IMR-90 (cell line): ENCODE results near the gene MYH16. TPM values are rescaled to one million over a fixed set of nuclear protein-coding genes. Genes with fewer than 3 reads are reported as not detected.

ENCODE experiments used
- ATAC-seq: fragments of 200-7000 bp; cut with Tn5 transposase; 2 replicates; pipeline ENCODE4 v1.9.1; 2020; ENCODE audit warnings: low read depth, mild to moderate bottlenecking, moderate library complexity
- BruUV-seq: library from RNA; stranded (reverse); fragments of 400-500 nt; replicated peaks from 2 replicates; lab custom pipeline; 2021; lab: Mats Ljungman, UMichigan
- CTCF ChIA-PET: fragments of 300-600 bp; formaldehyde crosslinking; extraction: SDS; loops from one replicate; lab custom pipeline; 2021; ENCODE audit warnings: antibody characterized with exemption; lab: Yijun Ruan, JAX
- POLR2A ChIA-PET: fragments of 300-600 bp; sonication (Branson Sonifier 250); formaldehyde crosslinking; loops from one replicate; lab custom pipeline; 2022; ENCODE audit warnings: antibody characterized with exemption; ENCODE audit not compliant: unreplicated experiment; lab: Charles Lee
- DNase-seq: peaks from one replicate; pipeline ENCODE4 v3.0.0; 2013
- H2AFZ ChIP-seq: replicated peaks from 2 replicates; pipeline ENCODE3; 2013; ENCODE audit warnings: low read length, mild to moderate bottlenecking; ENCODE audit not compliant: poor library complexity
- H2AK5ac ChIP-seq: 2 replicates; pipeline ENCODE4 v1.6.1; 2013; ENCODE audit warnings: low read depth, low read length, inconsistent platforms
- H2AK9ac ChIP-seq: replicated peaks from 2 replicates; pipeline ENCODE3; 2013; ENCODE audit warnings: mild to moderate bottlenecking, low read depth, low read length, moderate library complexity; ENCODE audit not compliant: poor library complexity
- H2BK120ac ChIP-seq: 2 replicates; pipeline ENCODE4 v1.6.1; 2013; ENCODE audit warnings: low read depth, low read length, inconsistent platforms
- H2BK15ac ChIP-seq: 3 replicates; pipeline ENCODE4 v1.6.1; 2013; ENCODE audit warnings: low read depth, low read length, inconsistent platforms
- H2BK20ac ChIP-seq: 2 replicates; pipeline ENCODE4 v1.6.1; 2013; ENCODE audit warnings: low read depth, mild to moderate bottlenecking, inconsistent platforms, low read length, moderate library complexity
- H2BK5ac ChIP-seq: 2 replicates; pipeline ENCODE4 v1.6.1; 2013; ENCODE audit warnings: mild to moderate bottlenecking, low read depth, low read length, inconsistent platforms; ENCODE audit not compliant: poor library complexity, severe bottlenecking
- H3K14ac ChIP-seq: replicated peaks from 2 replicates; pipeline ENCODE4 v1.6.1; 2013; ENCODE audit warnings: low read depth, low read length, inconsistent platforms
- H3K18ac ChIP-seq: 2 replicates; pipeline ENCODE4 v1.6.1; 2013; ENCODE audit warnings: low read depth, low read length, control low read depth
- H3K23ac ChIP-seq: 2 replicates; pipeline ENCODE4 v1.6.1; 2013; ENCODE audit warnings: low read depth, low read length, inconsistent platforms
- H3K27ac ChIP-seq: 2 replicates; pipeline ENCODE4 v1.5.1; 2013; ENCODE audit warnings: mild to moderate bottlenecking, control low read depth, low read length; ENCODE audit not compliant: insufficient read depth
- H3K27me3 ChIP-seq: 2 replicates; pipeline ENCODE4 v1.6.1; 2013; ENCODE audit warnings: low read length; ENCODE audit not compliant: control insufficient read depth, insufficient read depth
- H3K36me3 ChIP-seq: 2 replicates; pipeline ENCODE4 v1.6.1; 2013; ENCODE audit warnings: low read length, mixed read lengths; ENCODE audit not compliant: control insufficient read depth, insufficient read depth
- H3K4ac ChIP-seq: 2 replicates; pipeline ENCODE4 v1.6.1; 2013; ENCODE audit warnings: low read depth, low read length, inconsistent platforms
- H3K4me1 ChIP-seq: 2 replicates; pipeline ENCODE4 v1.6.1; 2013; ENCODE audit warnings: low read length, mixed read lengths; ENCODE audit not compliant: control insufficient read depth, insufficient read depth
- H3K4me2 ChIP-seq: 2 replicates; pipeline ENCODE4 v1.6.1; 2013; ENCODE audit warnings: low read depth, mild to moderate bottlenecking, control low read depth, low read length, moderate library complexity
- H3K4me3 ChIP-seq: 2 replicates; pipeline ENCODE4 v1.5.1; 2013; ENCODE audit warnings: low read depth, mild to moderate bottlenecking, control low read depth, low read length, moderate library complexity; ENCODE audit not compliant: insufficient read depth
- H3K56ac ChIP-seq: 2 replicates; pipeline ENCODE4 v1.6.1; 2013; ENCODE audit warnings: low read length, inconsistent platforms; ENCODE audit not compliant: insufficient read depth; ENCODE audit errors: extremely low read depth
- H3K79me1 ChIP-seq, 2 experiments: 2 replicates each; pipeline ENCODE4 v1.6.1; 2013; ENCODE audit warnings: low read length in 2 of 2, inconsistent platforms in 1 of 2, low read depth in 1 of 2
- H3K9ac ChIP-seq: 2 replicates; pipeline ENCODE4 v1.6.1; 2013; ENCODE audit warnings: low read depth, low read length, control low read depth
- H3K9me1 ChIP-seq: 2 replicates; pipeline ENCODE4 v1.6.1; 2013; ENCODE audit warnings: low read length, inconsistent platforms; ENCODE audit not compliant: insufficient read depth
- H3K9me3 ChIP-seq: 2 replicates; pipeline ENCODE4 v1.6.1; 2013; ENCODE audit warnings: low read length; ENCODE audit not compliant: control insufficient read depth, insufficient read depth
- H4K20me1 ChIP-seq: 2 replicates; pipeline ENCODE4 v1.6.1; 2013; ENCODE audit warnings: low read length, inconsistent platforms; ENCODE audit not compliant: insufficient read depth
- H4K5ac ChIP-seq: 2 replicates; pipeline ENCODE4 v1.6.1; 2013; ENCODE audit warnings: mild to moderate bottlenecking, low read depth, low read length, control low read depth
- H4K8ac ChIP-seq, 2 experiments: 2 replicates each; pipeline ENCODE4 v1.6.1; 2013; ENCODE audit warnings: low read depth in 2 of 2, low read length in 2 of 2, control low read depth in 1 of 2, inconsistent platforms in 1 of 2
- H4K91ac ChIP-seq: 2 replicates; pipeline ENCODE4 v1.6.1; 2013; ENCODE audit warnings: low read depth, low read length, inconsistent platforms; ENCODE audit not compliant: insufficient read depth
- CEBPB ChIP-seq: IDR thresholded peaks from 2 replicates; pipeline ENCODE4 v1.6.1; 2012; ENCODE audit warnings: low read depth, low read length, improper control_type of control experiment
- ELK1 ChIP-seq: fragments of 150-350 bp; IDR thresholded peaks from 2 replicates; pipeline ENCODE4 v1.6.1; 2016; ENCODE audit warnings: low read depth, mild to moderate bottlenecking, low read length, moderate library complexity, borderline replicate concordance
- WGBS, 2 experiments: methylation state at CpG; one replicate each; pipeline versions ENCODE4 v1.1.5 to v1.1.7; 2013; ENCODE audit warnings: missing lambda C conversion rate in 2 of 2; ENCODE audit not compliant: insufficient read length in 1 of 2; ENCODE audit errors: extremely low coverage in 2 of 2; 5-methylcytosine and 5-hydroxymethylcytosine counted together
- dilution Hi-C: fragments of 300-500 bp; cut with HindIII; formaldehyde crosslinking; loops from one replicate; pipeline ENCODE4 v1.14.3; 2018; ENCODE audit warnings: low sequenced_read_pairs; ENCODE audit not compliant: unreplicated experiment
- in situ Hi-C: fragments of 300-500 bp; cut with MboI; formaldehyde crosslinking; loops from 3 replicates; pipeline ENCODE4 v1.14.3; 2019; ENCODE audit warnings: low sequenced_read_pairs, inconsistent platforms, mixed read lengths
- intact Hi-C: fragments of 100-400 bp; cut with micrococcal nuclease; formaldehyde crosslinking; loops from 2 replicates; pipeline ENCODE4 v1.10.0; 2022
- polyA plus RNA-seq, 3 experiments: library from polyadenylated mRNA; depleted of rRNA; stranded (reverse); fragments of >200 nt; gene quantifications; 2 replicates each; pipeline ENCODE4 v1.2.3, GENCODE V29; 2012; ENCODE audit warnings: low replicate concordance in 1 of 3
- total RNA-seq: library from RNA; depleted of rRNA; stranded (reverse); fragments of >200 nt; gene quantifications from 2 replicates; pipeline ENCODE4 v1.2.3, GENCODE V29; 2012

MYH16 gene
- total and polyA plus RNA-seq, 2 of the 4 experiments (the other 2 are of a cell fraction) = 0.09 to 0.18 TPM

GRCh38 chr7:99238558-99239341 is 33.9 kb upstream of the MYH16 start (continued):
- no peak for TF ChIP-seq CEBPB

- Histone ChIP-seq H3K23ac (no peak overlapping the region), H3K4me1 (peaks cover 6% of the 10 kb centered on the region), H4K20me1 (no peaks in the 10 kb centered on the region), H3K4me2 (no peak overlapping the region), H4K8ac (no peak overlapping the region), H3K4me3 (no peak overlapping the region), H3K9me3 (peaks cover 2% of the 10 kb centered on the region; the same call in 1 of the 2 replicates), H4K5ac (no peak overlapping the region), H4K91ac (no peak overlapping the region), H2BK15ac (no peak overlapping the region), H3K18ac (no peak overlapping the region), H2BK120ac (no peak overlapping the region), H3K9ac (no peak overlapping the region), H2AK9ac (no peak overlapping the region), H3K9me1 (peaks cover 6% of the 10 kb centered on the region; the same call in 1 of the 2 replicates), H2AFZ (no peak overlapping the region), H2BK5ac (no peak overlapping the region), H3K4ac (no peak overlapping the region), H3K14ac (no peak overlapping the region), H3K79me1 (no peaks in the 10 kb centered on the region), H3K56ac (no peak overlapping the region), H2AK5ac (no peak overlapping the region), H2BK20ac (no peak overlapping the region), H3K27ac (no peak overlapping the region), H3K27me3 (peaks cover 11% of the 10 kb centered on the region), H3K36me3 (no peaks in the 10 kb centered on the region)
- no peak for DNase-seq
- POLR2A ChIA-PET = no interaction called here
- CTCF ChIA-PET = interaction anchor here (0.6 kb wide), 1 partner anchor 13 kb away, joined by 4 read pairs; no protein-coding TSS in a partner anchor
- dilution Hi-C loops = no loop called here
- TF ChIP-seq CEBPB = peak; percentile 33
- TF ChIP-seq ELK1 = no peak
- in situ Hi-C loops = no loop called here
- no TSS peak for BruUV-seq
- no CpG with 5 or more reads among the region's 4 CpGs for WGBS, 2 experiments
- ATAC-seq = no peak
- intact Hi-C loops = no loop called here
Observed at GRCh38 chr7:99242682-99243081, 30.0 kb upstream of the MYH16 start.
